Measurements from ENCODE around the gene CACNA1A.
A peak's percentile ranks its signal among the peaks of the same experiment; 100 is the strongest.

The CACNA1A gene

GRCh38 chr19:13447978-13448377 is 58.3 kb downstream of the CACNA1A start:
- DNase-seq (ENCODE audit: extremely low read depth, low read depth), result no peak
- no peak for TF ChIP-seq CTCF (IDR thresholded peaks at IDR 0.05; ENCODE audit: low read depth, low read length)

GRCh38 chr19:13441810-13442512 is 64.3 kb downstream of the CACNA1A start:
- DNase-seq (ENCODE audit: extremely low read depth, low read depth), result no peak
- TF ChIP-seq CTCF (IDR thresholded peaks at IDR 0.05; ENCODE audit: low read depth, low read length), result no peak

- DNase-seq (ENCODE audit: extremely low read depth, low read depth), result no peak
- no peak for TF ChIP-seq CTCF (IDR thresholded peaks at IDR 0.05; ENCODE audit: low read depth, low read length)
Observed at GRCh38 chr19:13437919-13438618, 68.2 kb downstream of the CACNA1A start.

- DNase-seq (ENCODE audit: extremely low read depth, low read depth), result no peak
- TF ChIP-seq CTCF (IDR thresholded peaks at IDR 0.05; ENCODE audit: low read depth, low read length), result no peak
Observed at GRCh38 chr19:13436352-13436751, 69.9 kb downstream of the CACNA1A start.

GRCh38 chr19:13430790-13431582 is 75.3 kb downstream of the CACNA1A start:
- peak; percentile 11 for DNase-seq (ENCODE audit: extremely low read depth, low read depth)
- peak; percentile 88 for TF ChIP-seq CTCF (IDR thresholded peaks at IDR 0.05; ENCODE audit: low read depth, low read length)

- DNase-seq (ENCODE audit: extremely low read depth, low read depth), result no peak
- no peak for TF ChIP-seq CTCF (IDR thresholded peaks at IDR 0.05; ENCODE audit: low read depth, low read length)
Observed at GRCh38 chr19:13429563-13429962, 76.7 kb downstream of the CACNA1A start.

GRCh38 chr19:13428352-13428751 is 77.9 kb downstream of the CACNA1A start:
- no peak for DNase-seq (ENCODE audit: extremely low read depth, low read depth)
- peak; percentile 55 for TF ChIP-seq CTCF (IDR thresholded peaks at IDR 0.05; ENCODE audit: low read depth, low read length)

All from AG09319 (cell line).